ENCODE measurements around the gene TSHZ3.

Gene TSHZ3

DNA sequence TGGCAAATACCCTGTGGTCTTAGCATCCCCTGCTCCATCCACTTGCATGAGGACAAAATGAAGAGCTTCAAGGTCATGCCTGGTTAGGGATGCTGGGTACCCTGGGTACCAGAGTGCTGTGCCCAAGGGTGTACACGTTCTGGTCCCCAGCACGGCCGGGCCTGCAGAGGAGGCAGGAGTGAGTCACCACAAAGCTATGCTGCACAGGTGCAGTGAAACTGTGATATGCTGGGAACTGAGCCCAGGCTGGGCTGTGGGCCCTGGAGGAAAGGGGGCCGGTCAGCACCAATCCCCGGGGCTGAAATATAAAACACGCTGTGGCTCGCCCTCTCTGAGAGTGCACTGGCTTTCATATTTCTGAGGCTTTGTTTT is 95.1 kb downstream of the TSHZ3 start:
- TF ChIP-seq, protein P1, sequence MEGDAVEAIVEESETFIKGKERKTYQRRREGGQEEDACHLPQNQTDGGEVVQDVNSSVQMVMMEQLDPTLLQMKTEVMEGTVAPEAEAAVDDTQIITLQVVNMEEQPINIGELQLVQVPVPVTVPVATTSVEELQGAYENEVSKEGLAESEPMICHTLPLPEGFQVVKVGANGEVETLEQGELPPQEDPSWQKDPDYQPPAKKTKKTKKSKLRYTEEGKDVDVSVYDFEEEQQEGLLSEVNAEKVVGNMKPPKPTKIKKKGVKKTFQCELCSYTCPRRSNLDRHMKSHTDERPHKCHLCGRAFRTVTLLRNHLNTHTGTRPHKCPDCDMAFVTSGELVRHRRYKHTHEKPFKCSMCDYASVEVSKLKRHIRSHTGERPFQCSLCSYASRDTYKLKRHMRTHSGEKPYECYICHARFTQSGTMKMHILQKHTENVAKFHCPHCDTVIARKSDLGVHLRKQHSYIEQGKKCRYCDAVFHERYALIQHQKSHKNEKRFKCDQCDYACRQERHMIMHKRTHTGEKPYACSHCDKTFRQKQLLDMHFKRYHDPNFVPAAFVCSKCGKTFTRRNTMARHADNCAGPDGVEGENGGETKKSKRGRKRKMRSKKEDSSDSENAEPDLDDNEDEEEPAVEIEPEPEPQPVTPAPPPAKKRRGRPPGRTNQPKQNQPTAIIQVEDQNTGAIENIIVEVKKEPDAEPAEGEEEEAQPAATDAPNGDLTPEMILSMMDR (conservative IDR thresholded peaks at IDR 0.05; ENCODE audit: control insufficient read depth, insufficient read depth, low read depth, low read length), result no peak
- no peak for DNase-seq (ENCODE audit: low read depth)
- no peak overlapping the region for H3K4me3 ChIP-seq (ENCODE audit: control insufficient read depth, low read depth, low read length)

DNA sequence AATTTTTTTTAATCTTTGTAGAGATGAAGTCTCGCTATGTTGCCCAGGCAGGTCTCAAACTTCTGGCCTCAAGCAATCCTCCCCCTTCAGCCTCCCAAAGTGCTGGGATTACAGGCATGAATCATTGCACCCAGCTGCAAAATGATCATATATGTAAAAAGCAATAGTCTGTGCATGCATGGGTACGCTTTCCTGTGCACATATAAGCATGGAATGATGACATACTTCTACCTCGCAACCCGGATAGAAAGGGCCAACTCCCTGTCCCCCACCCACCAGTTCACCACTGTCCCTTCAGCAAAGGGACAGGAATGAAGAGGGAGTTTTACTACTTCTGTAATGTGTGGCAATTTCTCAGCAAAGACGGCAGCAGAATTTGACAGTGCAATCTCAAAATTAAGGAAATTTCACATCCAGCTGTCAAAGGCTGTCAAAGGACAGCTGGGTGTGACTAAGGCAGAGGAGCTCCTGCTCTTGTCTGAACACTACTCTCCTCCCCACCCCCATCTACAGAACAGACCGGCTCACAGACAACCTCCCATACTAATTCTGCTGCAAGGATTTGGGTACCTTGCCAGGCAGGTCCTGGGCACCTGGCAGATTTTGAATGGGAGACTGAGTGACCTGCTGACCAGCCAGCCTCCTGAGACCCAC is 95.6 kb downstream of the TSHZ3 start:
- no peak overlapping the region for H3K4me3 ChIP-seq (ENCODE audit: control insufficient read depth, low read depth, low read length)
- TF ChIP-seq, protein P1 (conservative IDR thresholded peaks at IDR 0.05; ENCODE audit: control insufficient read depth, insufficient read depth, low read depth, low read length), result no peak

DNA sequence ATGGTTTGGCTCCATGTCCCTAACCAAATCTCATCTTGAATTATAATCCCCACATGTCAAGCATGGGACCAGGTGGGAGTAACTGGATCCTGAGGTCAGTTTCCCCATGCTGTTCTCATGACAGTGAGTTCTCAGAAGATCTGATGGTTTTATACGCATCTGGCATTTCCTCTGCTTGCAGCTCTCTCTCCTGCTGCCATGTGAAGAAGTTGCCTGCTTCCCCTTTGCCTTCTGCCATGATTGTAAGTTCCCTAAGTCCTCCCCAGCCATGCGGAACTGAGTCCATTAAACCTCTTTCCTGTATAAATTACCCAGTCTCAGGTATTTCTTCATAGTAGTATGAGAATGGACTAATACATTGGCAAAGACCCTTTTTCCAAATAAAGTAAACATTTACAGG is 96.8 kb downstream of the TSHZ3 start:
- no peak for DNase-seq (ENCODE audit: low read depth)
- no peak overlapping the region for H3K4me3 ChIP-seq (ENCODE audit: control insufficient read depth, low read depth, low read length)
- TF ChIP-seq, protein P1 (conservative IDR thresholded peaks at IDR 0.05; ENCODE audit: control insufficient read depth, insufficient read depth, low read depth, low read length), result no peak

More for the DNA sequence above, 95.6 kb downstream of the TSHZ3 start:
- DNase-seq (ENCODE audit: low read depth), result no peak

DNA sequence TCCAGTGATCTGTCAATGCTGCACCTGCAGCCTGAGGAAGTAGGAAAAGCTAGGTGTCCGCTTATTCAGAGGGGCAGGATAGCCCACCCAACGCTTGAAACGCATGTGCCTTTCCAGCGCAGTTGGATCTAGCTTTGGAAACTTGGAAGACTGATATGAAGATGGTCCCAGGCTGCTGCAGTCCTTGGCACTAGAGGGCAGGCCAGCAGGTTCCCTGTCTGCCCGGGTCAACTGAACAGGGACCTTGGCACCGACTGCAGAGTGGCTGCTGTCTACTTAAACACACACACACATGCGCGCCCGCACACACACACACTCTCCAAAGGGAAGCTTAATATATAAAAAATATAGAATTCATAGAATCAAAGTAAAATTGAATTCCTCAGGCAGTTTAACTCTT is 100.0 kb downstream of the TSHZ3 start:
- no peak overlapping the region for H3K4me3 ChIP-seq (ENCODE audit: control insufficient read depth, low read depth, low read length)

DNA sequence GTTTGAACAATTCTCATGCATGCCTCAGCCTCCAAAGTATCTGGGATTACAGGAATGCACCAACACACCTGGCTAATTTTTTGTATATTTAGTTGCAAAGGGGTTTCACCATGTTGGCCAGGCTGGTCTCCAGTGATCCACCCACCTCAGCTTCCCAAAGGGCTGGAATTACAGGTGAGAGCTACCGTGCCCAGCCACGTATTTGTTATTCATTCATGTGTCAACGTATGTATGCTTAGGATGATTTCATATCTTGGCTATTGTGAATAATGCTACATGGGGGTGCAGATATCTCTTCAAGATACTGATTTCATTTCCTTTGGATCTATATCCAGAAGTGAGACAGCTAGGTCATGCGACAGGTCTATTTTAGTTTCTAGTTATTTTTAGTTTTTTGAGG is 113.4 kb downstream of the TSHZ3 start:
- no peak for DNase-seq (ENCODE audit: low read depth)
- TF ChIP-seq, protein P1 (conservative IDR thresholded peaks at IDR 0.05; ENCODE audit: control insufficient read depth, insufficient read depth, low read depth, low read length), result no peak
- H3K4me3 ChIP-seq (ENCODE audit: control insufficient read depth, low read depth, low read length), result no peak overlapping the region

More for the DNA sequence above, 100.0 kb downstream of the TSHZ3 start:
- TF ChIP-seq, protein P1 (conservative IDR thresholded peaks at IDR 0.05; ENCODE audit: control insufficient read depth, insufficient read depth, low read depth, low read length), result no peak
- DNase-seq (ENCODE audit: low read depth), result no peak

DNA sequence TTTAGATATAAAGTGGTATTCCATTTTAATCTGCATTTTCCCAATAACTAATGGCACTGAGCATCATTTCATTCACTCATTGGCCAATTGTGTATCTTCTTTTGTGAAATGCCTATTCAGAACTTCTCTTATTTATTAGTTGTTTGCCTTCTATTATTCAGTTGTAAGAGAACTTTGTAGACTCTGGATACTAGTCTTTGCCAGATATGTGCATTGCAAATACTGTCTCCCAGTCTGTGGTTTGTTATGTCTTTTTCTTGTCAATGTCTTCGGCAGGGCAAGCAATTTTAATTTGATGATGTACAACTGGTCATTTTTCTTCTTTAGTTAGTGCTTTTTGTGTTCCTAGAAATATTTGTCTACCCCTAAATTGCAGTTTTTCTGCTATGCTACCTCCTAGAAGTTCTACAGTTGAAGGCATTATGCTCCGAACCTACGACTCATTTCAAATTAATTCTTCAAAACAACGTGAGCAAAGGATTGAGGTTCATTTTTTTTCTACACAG is 115.9 kb downstream of the TSHZ3 start:
- TF ChIP-seq, protein P1 (conservative IDR thresholded peaks at IDR 0.05; ENCODE audit: control insufficient read depth, insufficient read depth, low read depth, low read length), result no peak
- peak; percentile 28 for DNase-seq (ENCODE audit: low read depth)
- H3K4me3 ChIP-seq (ENCODE audit: control insufficient read depth, low read depth, low read length), result no peak overlapping the region
